HepG2 (cell line): Measurements from ENCODE around the gene TOP2A. TPM values are rescaled to one million over a fixed set of nuclear protein-coding genes. Genes with fewer than 3 reads are reported as not detected.
A peak's percentile ranks its signal among the peaks of the same experiment; 100 is the strongest.

ENCODE experiments used
- AGO2 ChIP-seq: fragments of 200-400 bp; formaldehyde crosslinking; optimal IDR thresholded peaks from 2 replicates; pipeline ENCODE3; 2017; ENCODE audit warnings: mild to moderate bottlenecking, low read depth, low read length, moderate library complexity
- ARID2 ChIP-seq: sonication (generic); formaldehyde crosslinking; IDR thresholded peaks from 2 replicates; pipeline ENCODE4 v1.8.1; 2022; ENCODE audit warnings: mild to moderate bottlenecking, missing genetic modification reagents, borderline replicate concordance
- ARNTL ChIP-seq: sonication (generic); formaldehyde crosslinking; IDR thresholded peaks from 2 replicates; pipeline ENCODE4 v1.4.0; 2020; ENCODE audit warnings: mild to moderate bottlenecking, missing genetic modification reagents
- ATF7 ChIP-seq, 2 experiments: fragments of 450-650 bp in 1 of 2; sonication (generic) in 1 of 2; formaldehyde crosslinking in 1 of 2; IDR thresholded peaks; 2 replicates each; pipeline versions ENCODE4 v1.4.0 to v1.6.1; 2016 to 2020; ENCODE audit warnings: antibody characterized with exemption in 1 of 2, mild to moderate bottlenecking in 1 of 2, missing genetic modification reagents in 1 of 2
- CCAR2 ChIP-seq: fragments of 200-400 bp; formaldehyde crosslinking; optimal IDR thresholded peaks from 2 replicates; pipeline ENCODE3; 2018; ENCODE audit warnings: low read depth, mild to moderate bottlenecking, low read length, moderate library complexity
- CENPX ChIP-seq: sonication (generic); formaldehyde crosslinking; IDR thresholded peaks from 2 replicates; pipeline ENCODE4 v1.9.0; 2021; ENCODE audit warnings: mild to moderate bottlenecking, missing genetic modification reagents, moderate library complexity
- FLYWCH1 ChIP-seq: sonication (generic); formaldehyde crosslinking; IDR thresholded peaks from 2 replicates; pipeline ENCODE4 v1.8.1; 2023; ENCODE audit warnings: mild to moderate bottlenecking, missing genetic modification reagents
- FOSL2 ChIP-seq: sonication (generic); formaldehyde crosslinking; IDR thresholded peaks from 2 replicates; pipeline ENCODE4 v1.4.0; 2020; ENCODE audit warnings: missing genetic modification reagents
- FOXJ3 ChIP-seq: sonication (generic); formaldehyde crosslinking; IDR thresholded peaks from 2 replicates; pipeline ENCODE4 v1.4.0; 2020; ENCODE audit warnings: missing genetic modification reagents, mild to moderate bottlenecking, borderline replicate concordance
- GABPB1 ChIP-seq: IDR thresholded peaks from 2 replicates; pipeline ENCODE4 v1.6.1; 2016; ENCODE audit warnings: mild to moderate bottlenecking, missing genetic modification reagents, moderate library complexity, missing compliant biosample characterization
- HDAC6 ChIP-seq: fragments of 200-600 bp; sonication (generic); IDR thresholded peaks from 2 replicates; pipeline ENCODE4 v1.7.0; 2017; ENCODE audit warnings: mild to moderate bottlenecking, antibody characterized with exemption, low read length, low read depth
- MAX ChIP-seq: IDR thresholded peaks from 2 replicates; pipeline ENCODE4 v1.6.1; 2012; ENCODE audit warnings: inconsistent platforms
- NFE2 ChIP-seq: sonication (generic); formaldehyde crosslinking; IDR thresholded peaks from 2 replicates; pipeline ENCODE4 v1.4.0; 2020; ENCODE audit warnings: missing genetic modification reagents
- NFRKB ChIP-seq: fragments of 450-650 bp; IDR thresholded peaks from 2 replicates; pipeline ENCODE4 v1.6.1; 2017
- NFYB ChIP-seq: sonication (generic); formaldehyde crosslinking; IDR thresholded peaks from 2 replicates; pipeline ENCODE4 v1.4.0; 2020; ENCODE audit warnings: missing genetic modification reagents
- PAWR ChIP-seq: sonication (generic); formaldehyde crosslinking; IDR thresholded peaks from 2 replicates; pipeline ENCODE4 v1.4.0; 2020; ENCODE audit warnings: missing genetic modification reagents, mild to moderate bottlenecking, borderline replicate concordance
- PCBP1 ChIP-seq: fragments of 200-400 bp; formaldehyde crosslinking; IDR thresholded peaks from 2 replicates; pipeline ENCODE4 v1.6.1; 2017; ENCODE audit warnings: mild to moderate bottlenecking, low read depth, low read length, borderline replicate concordance
- SNRNP70 ChIP-seq: fragments of 200-400 bp; formaldehyde crosslinking; IDR thresholded peaks from 2 replicates; pipeline ENCODE4 v1.6.1; 2017; ENCODE audit warnings: mild to moderate bottlenecking, low read depth, low read length, moderate library complexity
- TAF15 ChIP-seq: fragments of 200-400 bp; formaldehyde crosslinking; IDR thresholded peaks from one replicate; pipeline ENCODE4 v1.6.1; 2018; ENCODE audit warnings: mild to moderate bottlenecking, low read depth, low read length; ENCODE audit not compliant: poor library complexity, severe bottlenecking
- THAP11 ChIP-seq: IDR thresholded peaks from 2 replicates; pipeline ENCODE4 v1.6.1; 2016; ENCODE audit warnings: missing biosample characterization, missing genetic modification reagents
- TSC22D2 ChIP-seq: sonication (generic); formaldehyde crosslinking; IDR thresholded peaks from 2 replicates; pipeline ENCODE4 v1.5.1; 2020; ENCODE audit warnings: missing genetic modification reagents, mild to moderate bottlenecking, borderline replicate concordance
- ZBTB21 ChIP-seq: sonication (generic); formaldehyde crosslinking; IDR thresholded peaks from 2 replicates; pipeline ENCODE4 v1.4.0; 2020; ENCODE audit warnings: missing genetic modification reagents
- ZFP62 ChIP-seq: sonication (generic); formaldehyde crosslinking; IDR thresholded peaks from 2 replicates; pipeline ENCODE4 v1.4.0; 2020; ENCODE audit warnings: missing genetic modification reagents
- ZNF44 ChIP-seq: sonication (generic); formaldehyde crosslinking; IDR thresholded peaks from 2 replicates; pipeline ENCODE4 v1.5.1; 2020; ENCODE audit warnings: mild to moderate bottlenecking, missing genetic modification reagents
- ZNF644 ChIP-seq: IDR thresholded peaks from 2 replicates; pipeline ENCODE4 v1.6.1; 2016; ENCODE audit warnings: low read depth
- ZNF674 ChIP-seq: sonication (generic); formaldehyde crosslinking; IDR thresholded peaks from 2 replicates; pipeline ENCODE4 v1.5.0; 2020; ENCODE audit warnings: low read depth, mild to moderate bottlenecking, missing genetic modification reagents
- ZNF749 ChIP-seq: sonication (generic); formaldehyde crosslinking; IDR thresholded peaks from 2 replicates; pipeline ENCODE4 v1.8.0; 2022; ENCODE audit warnings: mild to moderate bottlenecking, missing genetic modification reagents, moderate library complexity, borderline replicate concordance
- ZNF772 ChIP-seq: sonication (generic); formaldehyde crosslinking; IDR thresholded peaks from 2 replicates; pipeline ENCODE4 v1.5.0; 2020; ENCODE audit warnings: mild to moderate bottlenecking, missing genetic modification reagents
- ZSCAN22 ChIP-seq: sonication (generic); formaldehyde crosslinking; IDR thresholded peaks from 2 replicates; pipeline ENCODE4 v1.4.0; 2020; ENCODE audit warnings: mild to moderate bottlenecking, missing genetic modification reagents
- polyA plus RNA-seq, 8 experiments: library from polyadenylated mRNA; depleted of rRNA in 3 of 8; stranded (reverse) in 7 of 8; unstranded in 1 of 8; fragments of >200 nt; fragmentation: Illumina TruSeq in 4 of 8; extraction: Trizol in 4 of 8; gene quantifications; 2 replicates each; pipeline versions ENCODE4 v1.2.1 to v1.2.3, GENCODE V29; 2011 to 2016; ENCODE audit warnings: low read depth in 4 of 8, missing spikeins in 1 of 8, mixed read lengths in 1 of 8; ENCODE audit not compliant: insufficient read depth in 1 of 8
- total RNA-seq, 5 experiments: library from RNA; depleted of rRNA; stranded (reverse); fragments of >200 nt; fragmentation: Illumina TruSeq; extraction: Trizol; gene quantifications; 2 replicates each; pipeline ENCODE4 v1.2.3, GENCODE V29; 2016; ENCODE audit warnings: low read depth in 1 of 5
- TF ChIP-seq, protein P1 (sequence below): IDR thresholded peaks from 2 replicates; pipeline ENCODE4 v1.6.1; 2018; ENCODE audit warnings: missing genetic modification reagents
- TF ChIP-seq, protein P2 (sequence below): sonication (generic); formaldehyde crosslinking; IDR thresholded peaks from 2 replicates; pipeline ENCODE4 v1.8.0; 2022; ENCODE audit warnings: mild to moderate bottlenecking, missing genetic modification reagents, borderline replicate concordance

Gene TOP2A
- total and polyA plus RNA-seq, 2 of the 13 experiments (the other 11 are each of a cell fraction or from before 2014, with no cell fraction given), result 108 to 327 TPM

- no peak for TF ChIP-seq ZNF749
- peak; percentile 77 for TF ChIP-seq AGO2
- TF ChIP-seq HDAC6, result no peak
- TF ChIP-seq ATF7 (IDR thresholded peaks at IDR 0.05), result no peak
- no peak for TF ChIP-seq ATF7 (CRISPR knock-in tag; IDR thresholded peaks at IDR 0.05)
- no peak for TF ChIP-seq ZBTB21 (CRISPR knock-in tag)
- TF ChIP-seq, protein P1, sequence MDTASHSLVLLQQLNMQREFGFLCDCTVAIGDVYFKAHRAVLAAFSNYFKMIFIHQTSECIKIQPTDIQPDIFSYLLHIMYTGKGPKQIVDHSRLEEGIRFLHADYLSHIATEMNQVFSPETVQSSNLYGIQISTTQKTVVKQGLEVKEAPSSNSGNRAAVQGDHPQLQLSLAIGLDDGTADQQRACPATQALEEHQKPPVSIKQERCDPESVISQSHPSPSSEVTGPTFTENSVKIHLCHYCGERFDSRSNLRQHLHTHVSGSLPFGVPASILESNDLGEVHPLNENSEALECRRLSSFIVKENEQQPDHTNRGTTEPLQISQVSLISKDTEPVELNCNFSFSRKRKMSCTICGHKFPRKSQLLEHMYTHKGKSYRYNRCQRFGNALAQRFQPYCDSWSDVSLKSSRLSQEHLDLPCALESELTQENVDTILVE, result peak; percentile 83; the same call in 1 of the 2 replicates
- TF ChIP-seq ZFP62 (CRISPR knock-in tag), result no peak
- no peak for TF ChIP-seq ZNF644 (CRISPR knock-in tag)
- no peak for TF ChIP-seq FOXJ3 (CRISPR knock-in tag)
- no peak for TF ChIP-seq NFYB (CRISPR knock-in tag)
- no peak for TF ChIP-seq NFRKB
- TF ChIP-seq GABPB1 (CRISPR knock-in tag), result peak; percentile 67; the same call in 1 of the 2 replicates
- TF ChIP-seq TSC22D2 (CRISPR knock-in tag), result peak; percentile 64; the same call in 1 of the 2 replicates
- TF ChIP-seq FLYWCH1 (CRISPR knock-in tag), result no peak
- peak; percentile 93 for TF ChIP-seq ZNF772 (CRISPR knock-in tag)
- TF ChIP-seq ZNF44 (CRISPR knock-in tag), result peak; percentile 50; the same call in 1 of the 2 replicates
- no peak for TF ChIP-seq ARID2 (CRISPR knock-in tag)
- no peak for TF ChIP-seq SNRNP70
- no peak for TF ChIP-seq ARNTL
- peak; percentile 61 for TF ChIP-seq THAP11
- no peak for TF ChIP-seq ZSCAN22
- no peak for TF ChIP-seq PAWR
- no peak for TF ChIP-seq PCBP1
- 0 out of 2 replicates have a peak, but pooled peaks have one; percentile 21 for TF ChIP-seq FOSL2 (CRISPR knock-in tag)
- TF ChIP-seq, protein P2, sequence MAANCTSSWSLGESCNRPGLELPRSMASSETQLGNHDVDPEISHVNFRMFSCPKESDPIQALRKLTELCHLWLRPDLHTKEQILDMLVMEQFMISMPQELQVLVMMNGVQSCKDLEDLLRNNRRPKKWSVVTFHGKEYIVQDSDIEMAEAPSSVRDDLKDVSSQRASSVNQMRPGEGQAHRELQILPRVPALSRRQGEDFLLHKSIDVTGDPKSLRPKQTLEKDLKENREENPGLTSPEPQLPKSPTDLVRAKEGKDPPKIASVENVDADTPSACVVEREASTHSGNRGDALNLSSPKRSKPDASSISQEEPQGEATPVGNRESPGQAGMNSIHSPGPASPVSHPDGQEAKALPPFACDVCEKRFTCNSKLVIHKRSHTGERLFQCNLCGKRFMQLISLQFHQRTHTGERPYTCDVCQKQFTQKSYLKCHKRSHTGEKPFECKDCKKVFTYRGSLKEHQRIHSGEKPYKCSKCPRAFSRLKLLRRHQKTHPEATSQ (CRISPR knock-in tag), result no peak
- no peak for TF ChIP-seq CENPX (CRISPR knock-in tag)
- TF ChIP-seq MAX, result peak; percentile 14; the same call in 1 of the 2 replicates
- peak; percentile 90 for TF ChIP-seq TAF15
- TF ChIP-seq CCAR2, result no peak
- no peak for TF ChIP-seq ZNF674 (CRISPR knock-in tag)
- no peak for TF ChIP-seq NFE2 (CRISPR knock-in tag)
Measured at GRCh38 chr17:40355123-40355803, 62.4 kb downstream of the TOP2A start (continued).
